Tibial nerve (tissue), 4 donors: ENCODE results near the gene HSD11B1.

Source experiments
- CTCF ChIP-seq, 5 experiments: fragments of 200-600 bp in 3 of 5; fragments of 450-650 bp in 2 of 5; sonication (generic) in 3 of 5; IDR thresholded peaks; one replicate each; pipeline ENCODE4 v1.5.1; 2016 to 2019; ENCODE audit warnings: antibody characterized with exemption in 5 of 5, mild to moderate bottlenecking in 3 of 5, moderate library complexity in 2 of 5
- EP300 ChIP-seq, 2 donors: sonication (generic); formaldehyde crosslinking; IDR thresholded peaks; one replicate each; pipeline ENCODE4 v1.6.1; 2017; ENCODE audit warnings: antibody characterized with exemption in 2 of 2, mild to moderate bottlenecking in 1 of 2
- POLR2A ChIP-seq, 2 donors: fragments of 450-650 bp; IDR thresholded peaks; one replicate each; pipeline ENCODE4 v1.6.1; 2017; ENCODE audit warnings: antibody characterized with exemption in 2 of 2, mild to moderate bottlenecking in 2 of 2, moderate library complexity in 2 of 2

GRCh38 chr1:209736490-209737117 is 32.0 kb downstream of the HSD11B1 start:
- TF ChIP-seq CTCF (IDR thresholded peaks at IDR 0.05) (no peak), EP300 (IDR thresholded peaks at IDR 0.05) (no peak), POLR2A (IDR thresholded peaks at IDR 0.05) (no peak)
